Stimulated activated CD8-positive, alpha-beta memory T cell treated with anti-CD3 and anti-CD28 coated beads, Interleukin-4, amount 100 ng/mL, for 4 hours (primary cell): ENCODE results near the gene SASH1.

ENCODE experiments used
- DNase-seq, 2 donors: peaks; one replicate each; pipeline ENCODE4 v3.0.0-alpha.2; 2020; ENCODE audit warnings: low read depth in 2 of 2, low spot score in 1 of 2

The SASH1 gene

GRCh38 chr6:148491638-148492251 is 149.1 kb downstream of the SASH1 start:
- DNase-seq, result no peak

- DNase-seq, result no peak
Measured at GRCh38 chr6:148492654-148493290, 150.1 kb downstream of the SASH1 start.

GRCh38 chr6:148493424-148493823 is 150.8 kb downstream of the SASH1 start:
- DNase-seq, result no peak

GRCh38 chr6:148494226-148494625 is 151.6 kb downstream of the SASH1 start:
- no peak for DNase-seq

- no peak for DNase-seq
Measured at GRCh38 chr6:148495029-148495428, 152.4 kb downstream of the SASH1 start.

GRCh38 chr6:148497257-148497656 is 154.6 kb downstream of the SASH1 start:
- no peak for DNase-seq

- DNase-seq, result no peak
Measured at GRCh38 chr6:148497717-148498116, 155.1 kb downstream of the SASH1 start.

- no peak for DNase-seq
Measured at GRCh38 chr6:148500402-148500801, 157.8 kb downstream of the SASH1 start.

- no peak for DNase-seq
Measured at GRCh38 chr6:148501178-148501590, 158.5 kb downstream of the SASH1 start.

- DNase-seq, result no peak
Measured at GRCh38 chr6:148502083-148502772, 159.6 kb downstream of the SASH1 start.

- no peak for DNase-seq
Measured at GRCh38 chr6:148502773-148503135, 160.1 kb downstream of the SASH1 start.

GRCh38 chr6:148503703-148504102 is 161.1 kb downstream of the SASH1 start:
- no peak for DNase-seq

- no peak for DNase-seq
Measured at GRCh38 chr6:148507774-148508173, 165.1 kb downstream of the SASH1 start.

- no peak for DNase-seq
Measured at GRCh38 chr6:148508401-148509041, 165.9 kb downstream of the SASH1 start.

- DNase-seq, result no peak
Measured at GRCh38 chr6:148509119-148509799, 166.6 kb downstream of the SASH1 start.

GRCh38 chr6:148509800-148510581 is 167.4 kb downstream of the SASH1 start:
- DNase-seq, result no peak

GRCh38 chr6:148513145-148514071 is 170.8 kb downstream of the SASH1 start:
- no peak for DNase-seq

- no peak for DNase-seq
Measured at GRCh38 chr6:148514091-148514845, 171.6 kb downstream of the SASH1 start.

- DNase-seq, result no peak
Measured at GRCh38 chr6:148516217-148516616, 173.6 kb downstream of the SASH1 start.
